NOMO-1 (cell line): ENCODE measurements around the gene DCT.
"Not testable (repeated sequence)": the region's sequence is repeated elsewhere in the genome, so short reads cannot be mapped to it uniquely, and the experiment has no call there.

Source experiments
- DNase-seq, 2 experiments: peaks; one replicate each; lab custom pipeline; 2025; ENCODE audit not compliant: unreplicated experiment in 2 of 2; lab: John Stamatoyannopoulos, UW

The DCT gene

DNA sequence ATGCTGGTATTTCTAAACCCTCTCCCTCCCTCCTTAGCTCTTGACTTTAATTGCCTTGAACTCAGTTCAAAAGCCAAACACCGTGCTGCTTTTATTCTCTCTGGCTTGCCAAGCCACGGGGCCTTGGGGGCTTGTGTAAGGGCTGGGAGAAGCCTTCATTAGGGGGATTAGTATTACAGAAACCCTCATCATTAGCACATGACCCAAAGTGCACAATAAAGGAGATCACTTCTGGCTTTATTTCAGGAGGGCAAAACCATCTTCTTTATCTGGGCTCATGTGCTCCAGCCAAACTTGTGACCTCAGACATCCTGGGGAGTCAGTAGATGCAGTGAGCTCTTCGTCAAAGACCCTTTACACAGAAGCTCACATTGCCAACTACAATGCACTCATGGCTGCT, at the start of gene DCT:
Gene DCT (minus strand): TSS at position 67 of the 400 bp plus-strand sequence. CDS start 427 bp downstream, outside the sequence.
- no peak for DNase-seq

DNA sequence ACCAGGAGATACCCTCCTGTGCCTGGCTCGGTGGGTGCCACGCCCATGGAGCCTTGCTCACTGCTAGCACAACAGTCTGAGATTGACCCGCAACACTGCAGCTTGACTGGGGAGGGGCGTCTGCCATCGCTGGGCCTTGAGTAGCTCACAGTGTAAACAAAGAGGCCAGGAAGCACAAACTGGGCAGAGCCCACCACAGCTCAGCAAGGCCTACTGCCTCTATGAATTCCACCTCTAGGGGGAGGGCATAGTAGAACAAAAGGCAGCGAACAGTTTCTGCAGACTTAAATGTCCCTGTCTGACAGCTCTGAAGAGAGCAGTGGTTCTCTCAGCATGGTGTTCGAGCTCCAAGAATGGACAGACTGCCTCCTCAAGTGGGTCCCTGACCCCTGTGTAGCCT, 47.5 kb upstream of the DCT start:
- DNase-seq, result not testable (repeated sequence)

DNA sequence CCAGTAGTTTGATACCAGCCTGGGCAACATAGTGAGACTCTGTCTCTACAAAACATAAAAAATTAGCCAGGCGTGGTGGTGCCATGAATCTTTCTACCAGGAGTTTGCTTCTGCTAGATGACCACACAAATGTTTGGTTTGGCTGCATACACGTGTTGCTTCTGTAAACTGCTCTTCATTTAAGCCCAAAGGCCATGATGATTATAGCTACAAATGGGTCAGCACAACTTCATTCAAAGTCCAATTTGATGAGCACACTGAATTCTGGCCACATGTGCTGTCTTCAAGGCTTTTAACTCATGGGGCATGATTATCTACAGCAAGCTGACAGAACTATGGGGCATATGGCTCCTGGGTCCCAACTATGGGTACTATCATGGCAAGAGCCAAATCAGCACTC, 46.3 kb upstream of the DCT start:
- no peak for DNase-seq

DNA sequence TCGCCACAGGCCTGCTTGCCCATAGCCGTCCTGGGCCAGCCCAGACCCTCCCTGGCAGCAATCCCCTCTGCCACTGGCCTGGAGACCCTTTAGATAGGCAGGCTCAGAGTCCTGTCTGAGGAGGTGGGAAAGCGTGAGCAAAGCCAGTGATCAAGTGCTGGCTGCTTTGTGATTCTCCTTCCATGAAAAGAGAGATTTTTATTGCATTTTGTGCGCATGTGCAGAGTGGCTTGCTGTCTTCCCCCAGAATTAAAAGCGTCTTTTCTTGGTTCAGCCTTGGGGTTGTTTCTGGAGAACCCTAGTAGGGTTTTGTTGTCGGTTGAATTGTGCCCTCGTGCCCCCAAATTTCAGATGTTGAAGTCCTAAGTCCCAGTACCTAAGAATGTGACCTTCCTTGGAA, 44.9 kb upstream of the DCT start:
- DNase-seq, result no peak

DNA sequence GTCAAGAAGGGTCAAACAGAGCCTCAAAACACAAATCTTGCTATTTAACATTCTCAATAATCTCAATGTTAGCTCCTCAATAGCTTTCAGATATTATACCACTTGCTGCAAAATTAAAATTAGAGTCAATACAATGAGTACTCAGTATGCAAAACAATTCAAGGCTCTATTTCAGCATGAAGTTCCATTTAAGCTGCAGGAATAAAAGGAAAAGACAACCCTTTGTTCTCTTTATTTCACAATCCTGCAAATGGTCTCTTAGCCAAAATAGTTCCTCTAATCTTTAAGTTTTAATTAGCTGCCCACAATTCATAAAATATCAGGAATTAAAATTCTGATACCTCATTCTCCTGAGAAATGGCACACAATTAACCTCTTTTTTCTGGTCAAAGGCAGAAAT, 40.5 kb upstream of the DCT start:
- no peak for DNase-seq

DNA sequence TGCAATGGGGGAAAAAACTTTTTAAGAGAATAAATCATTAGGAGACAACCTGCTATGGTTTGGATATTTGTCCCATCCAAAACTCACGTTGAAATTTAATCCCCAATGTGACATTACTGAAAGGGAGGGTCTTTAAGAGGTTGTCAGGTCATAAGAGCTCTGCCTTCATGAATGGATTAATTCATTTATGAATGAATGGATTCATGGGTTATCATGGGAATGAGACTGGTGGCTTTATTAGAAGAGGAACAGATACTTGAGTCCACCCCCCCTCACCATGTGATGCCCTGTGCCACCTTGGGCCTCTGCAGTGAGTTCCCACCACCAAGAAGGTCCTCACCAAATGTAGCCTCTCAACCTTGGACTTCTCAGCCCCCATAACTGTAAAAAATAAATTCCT, 37.0 kb upstream of the DCT start:
- no peak for DNase-seq

DNA sequence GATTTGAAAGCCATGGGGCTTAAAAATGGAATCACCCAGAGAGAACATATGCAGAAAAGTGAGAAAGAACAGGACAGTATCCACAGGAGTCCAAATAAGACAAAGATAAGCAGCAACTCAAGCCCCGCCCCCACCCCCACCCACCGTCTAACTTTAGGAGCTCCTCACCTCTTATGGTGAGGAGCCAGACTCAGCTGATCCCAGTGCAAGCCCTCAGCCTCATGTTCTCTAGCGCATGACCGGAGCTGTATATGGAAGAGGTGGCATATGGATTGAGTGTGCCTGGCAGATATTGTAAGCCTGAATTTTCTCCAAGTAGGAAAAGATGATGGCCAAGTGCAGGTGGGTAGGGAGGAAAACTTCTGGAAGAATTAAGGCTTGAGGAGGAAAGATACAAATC, 36.4 kb upstream of the DCT start:
- DNase-seq, result no peak

DNA sequence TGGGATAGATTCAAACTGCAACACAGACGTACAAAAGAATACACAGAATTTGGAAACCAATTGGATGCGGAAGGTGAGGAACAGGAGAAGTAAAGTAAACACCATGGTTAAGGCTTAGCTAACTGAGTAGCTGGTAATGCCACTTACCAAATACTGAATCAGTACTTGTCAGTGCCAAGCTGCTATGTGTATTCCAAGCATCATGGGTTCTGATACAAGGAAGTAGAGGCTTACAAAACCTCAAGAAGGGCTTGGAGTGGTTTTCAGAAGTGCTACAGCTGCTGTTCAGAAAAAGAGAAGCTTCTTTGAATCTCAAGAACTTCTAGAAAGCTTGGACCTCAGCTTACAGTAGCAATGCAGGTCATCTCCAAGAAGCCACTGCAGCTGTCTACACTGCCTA, 35.9 kb upstream of the DCT start:
- peak in 1 of 2 experiments; percentile 1 for DNase-seq

DNA sequence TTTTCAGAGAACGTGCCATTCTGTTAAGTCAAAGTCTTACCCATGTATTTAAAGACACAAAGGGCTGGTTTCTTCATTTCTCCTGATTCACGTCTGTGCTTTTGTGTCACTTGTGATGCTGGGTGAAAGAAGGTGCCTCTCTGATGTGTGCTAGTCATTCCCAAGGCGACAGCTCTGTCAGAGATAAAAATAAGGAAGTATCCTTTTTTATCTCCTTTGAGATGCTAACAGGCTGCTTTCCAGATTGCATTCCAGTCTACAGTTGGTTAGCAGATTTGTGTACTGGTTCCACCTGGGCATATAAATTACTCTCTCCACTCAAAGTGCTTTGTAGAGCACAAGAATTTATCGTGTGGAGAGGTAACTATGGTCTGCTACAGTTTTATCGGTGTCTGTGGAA, 33.5 kb upstream of the DCT start:
- DNase-seq, result no peak

DNA sequence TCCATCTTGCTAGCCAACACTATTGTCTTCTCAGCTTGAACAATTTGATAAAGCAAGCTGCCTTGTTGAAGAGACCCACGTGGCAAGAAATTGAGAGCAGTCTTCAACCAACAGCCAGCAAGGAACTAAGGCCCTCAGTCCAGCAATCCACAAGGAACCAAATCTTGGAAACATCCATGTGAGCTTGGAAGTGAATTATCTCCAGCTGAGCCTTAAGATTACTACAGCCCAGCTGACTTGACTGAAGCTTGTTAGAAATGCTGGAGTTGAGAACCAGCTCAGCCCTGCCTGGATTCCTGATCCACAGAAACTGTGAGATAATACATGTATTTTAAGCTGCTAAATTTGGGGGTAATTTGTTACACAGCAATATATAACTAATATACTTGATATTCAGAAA, 26.2 kb upstream of the DCT start:
- DNase-seq, result no peak

DNA sequence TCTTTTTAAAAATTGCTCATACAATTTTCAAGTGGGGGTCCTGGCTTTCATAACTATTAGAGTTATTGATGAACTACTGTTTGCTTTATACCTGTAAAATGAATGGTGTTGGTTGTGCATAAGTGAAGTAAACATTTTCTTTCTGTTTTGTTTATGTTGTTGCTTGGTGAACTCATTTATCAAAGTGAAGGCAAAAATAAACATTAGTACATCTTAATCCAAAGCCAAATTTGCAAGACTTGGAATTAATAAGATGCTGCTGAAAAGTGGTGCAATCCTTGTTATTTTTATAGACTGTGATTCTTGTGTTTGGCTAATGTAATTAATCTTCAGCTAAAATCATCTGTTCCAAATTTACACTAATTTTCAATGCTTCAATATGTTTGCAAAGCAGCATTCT, 24.4 kb upstream of the DCT start:
- no peak for DNase-seq

DNA sequence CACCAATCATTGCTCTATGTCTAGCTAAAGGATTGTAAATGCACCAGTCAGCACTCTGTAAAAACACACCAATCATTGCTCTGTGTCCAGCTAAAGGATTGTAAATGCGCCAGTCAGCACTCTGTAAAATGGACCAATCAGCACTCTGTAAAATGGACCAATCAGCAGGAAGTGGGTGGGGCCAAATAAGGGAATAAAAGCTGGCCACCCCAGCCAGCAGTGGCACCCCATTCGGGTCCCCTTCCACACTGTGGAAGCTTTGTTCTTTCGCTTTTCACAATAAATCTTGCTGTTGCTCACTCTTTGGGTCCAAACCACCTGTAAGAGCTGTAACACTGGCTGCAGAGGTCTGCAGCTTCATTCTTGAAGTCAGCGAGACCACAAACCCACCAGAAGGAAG, 19.3 kb upstream of the DCT start:
- DNase-seq, result not testable (repeated sequence)

DNA sequence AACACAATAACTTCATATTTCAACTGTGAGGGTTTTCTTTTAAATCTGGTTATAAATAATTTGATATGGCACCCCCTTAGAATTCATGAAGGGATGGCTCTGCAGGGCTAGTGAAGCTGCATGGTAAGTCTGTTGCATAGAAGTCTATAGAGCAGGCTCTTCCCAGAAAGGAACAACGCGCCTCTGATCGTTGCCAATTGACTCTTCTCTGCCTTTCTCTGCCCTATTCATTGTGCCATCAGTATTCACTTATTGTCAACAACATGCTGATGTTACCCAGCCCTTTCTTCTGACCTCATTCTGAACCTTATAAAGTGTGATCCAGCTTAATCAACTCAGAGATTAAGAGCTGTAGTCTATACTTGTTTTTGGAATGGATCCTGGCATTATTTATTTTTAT, 16.3 kb upstream of the DCT start:
- DNase-seq, result no peak

DNA sequence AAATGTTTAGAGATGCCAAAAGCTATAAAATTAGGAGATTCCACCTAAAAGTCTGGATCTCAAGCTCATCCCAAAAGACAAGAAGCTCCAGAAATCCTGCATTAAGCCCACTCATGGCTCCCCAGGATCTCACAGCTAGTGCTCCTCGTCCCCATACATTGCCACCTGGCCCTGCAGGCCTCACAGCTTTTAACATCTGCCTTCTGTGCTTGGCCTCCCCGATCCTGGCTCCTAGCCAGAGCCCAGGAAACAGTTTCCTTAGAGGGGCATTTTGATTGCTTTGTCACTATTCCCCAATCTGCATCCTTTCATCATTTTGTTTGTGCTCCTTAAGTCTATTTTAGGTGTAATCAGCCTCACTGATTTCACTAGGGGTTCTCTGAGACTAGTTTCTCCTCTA, 14.5 kb upstream of the DCT start:
- no peak for DNase-seq

DNA sequence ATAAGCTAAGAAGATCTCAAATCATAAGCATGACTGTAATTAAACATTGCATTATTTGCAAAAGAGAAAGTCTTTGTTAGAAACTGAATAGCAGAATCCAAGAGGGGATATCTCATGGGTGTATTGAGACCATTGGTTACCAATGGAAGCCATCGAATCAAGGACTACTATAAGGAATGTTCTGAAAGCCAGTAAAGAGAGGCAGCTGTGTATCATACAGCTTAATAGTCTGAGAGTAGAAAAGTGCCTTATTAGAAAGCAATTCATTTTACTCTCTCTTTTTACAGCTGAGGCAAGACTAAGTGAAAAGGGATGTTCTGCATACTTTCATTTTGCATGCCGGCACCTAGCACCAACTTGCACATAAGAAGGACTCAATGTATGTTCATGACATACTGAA, 7.6 kb upstream of the DCT start:
- no peak for DNase-seq

DNA sequence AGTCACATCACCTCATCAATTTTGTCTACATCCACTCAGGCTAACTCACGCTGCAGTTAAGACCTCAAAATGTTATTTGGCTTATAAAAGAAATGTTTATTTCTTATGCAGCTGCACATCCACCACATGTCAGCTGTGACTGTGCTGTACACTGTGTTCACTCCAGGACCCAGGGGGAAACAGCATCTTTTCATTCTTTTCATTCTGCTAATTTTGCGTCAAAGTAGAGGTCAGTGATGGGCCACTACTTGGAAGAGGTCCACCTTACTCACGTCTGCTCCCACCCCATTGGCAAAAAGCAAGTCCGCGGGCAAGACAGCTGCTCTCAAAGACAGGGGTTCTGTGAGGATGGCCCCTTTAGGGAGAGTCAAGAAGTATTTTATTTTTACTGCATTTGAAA, 4.5 kb upstream of the DCT start:
- no peak for DNase-seq

DNA sequence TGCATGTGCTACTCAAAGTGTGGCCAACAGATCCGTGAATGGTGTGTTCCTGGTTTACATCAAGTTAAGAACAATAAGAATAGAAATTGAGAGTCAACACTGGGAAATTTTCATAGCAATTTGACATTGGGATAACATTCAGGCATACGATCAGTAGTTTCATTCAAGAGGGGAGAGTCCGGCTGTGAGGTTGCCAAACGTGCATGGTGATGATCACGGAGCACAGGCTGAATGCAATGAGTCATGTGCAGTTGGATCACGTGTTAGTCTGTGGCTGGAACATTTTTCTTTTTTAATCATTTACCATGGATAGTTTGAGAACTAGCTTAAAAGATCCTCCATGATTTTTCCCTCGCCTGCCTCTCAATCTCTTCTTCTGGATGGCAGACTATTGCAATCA, 2.5 kb upstream of the DCT start:
- DNase-seq, result no peak

DNA sequence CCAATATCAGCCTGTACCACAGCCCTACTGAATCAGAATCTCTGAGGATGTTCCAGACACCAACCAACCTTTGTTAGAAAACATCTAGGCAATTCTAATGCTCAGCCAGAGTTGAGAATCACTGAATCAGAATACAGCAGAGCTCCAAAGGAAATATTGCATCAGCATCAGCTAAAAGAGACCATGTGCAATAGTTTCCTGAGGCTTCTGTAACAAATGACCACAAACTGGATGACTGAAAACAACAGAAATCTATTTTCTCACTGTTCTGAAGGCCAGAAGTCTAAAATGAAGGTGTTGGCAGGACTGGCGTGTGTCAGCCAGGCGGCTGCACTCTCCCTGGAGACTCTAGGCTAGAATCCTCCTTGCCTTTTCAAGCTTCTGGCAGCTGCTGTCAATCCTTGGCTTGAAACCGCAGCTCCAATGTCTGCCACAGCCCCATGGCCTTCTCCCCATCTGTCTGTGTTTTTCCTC, 1.2 kb upstream of the DCT start:
- peak; percentile 58 to 85 for DNase-seq

DNA sequence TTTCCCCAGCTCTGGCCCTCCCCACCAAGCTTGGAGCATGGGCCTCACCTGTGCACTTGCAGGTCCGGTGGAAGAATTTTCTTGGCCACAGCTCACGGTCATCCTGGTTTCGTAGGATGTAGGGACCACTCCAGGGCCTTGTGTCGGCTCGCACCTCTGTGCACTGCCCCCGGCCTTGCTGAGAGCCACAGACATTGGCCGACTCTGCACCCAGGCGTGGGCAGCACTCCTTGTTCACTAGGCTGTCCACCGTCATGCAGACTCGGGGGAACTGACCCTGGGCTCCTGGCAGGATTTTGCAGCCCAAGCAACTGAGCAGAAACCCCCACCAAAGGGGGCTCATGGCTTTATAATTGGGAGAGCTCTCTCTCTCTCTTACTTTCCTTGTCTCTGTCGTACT, 569 bp downstream of the DCT start:
- no peak for DNase-seq

DNA sequence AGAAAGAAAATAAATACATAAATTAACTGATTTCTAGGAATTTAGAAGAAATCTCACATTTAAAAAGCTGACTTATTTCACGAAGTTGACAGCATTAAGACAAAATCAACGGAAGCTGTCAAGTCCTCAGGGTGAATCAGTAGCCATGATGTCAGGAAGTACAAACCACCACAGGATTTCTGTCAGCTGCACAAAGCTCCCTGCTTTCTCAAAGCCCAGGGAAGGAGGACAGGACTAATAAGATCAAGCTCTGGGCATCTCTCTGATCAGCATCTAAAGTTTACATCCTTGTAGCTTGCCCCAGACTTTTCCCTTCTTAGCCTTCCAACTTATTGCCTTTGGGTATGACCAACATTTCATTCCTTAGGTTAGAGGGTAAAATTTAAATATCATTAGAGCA, 9.4 kb downstream of the DCT start:
- no peak for DNase-seq

DNA sequence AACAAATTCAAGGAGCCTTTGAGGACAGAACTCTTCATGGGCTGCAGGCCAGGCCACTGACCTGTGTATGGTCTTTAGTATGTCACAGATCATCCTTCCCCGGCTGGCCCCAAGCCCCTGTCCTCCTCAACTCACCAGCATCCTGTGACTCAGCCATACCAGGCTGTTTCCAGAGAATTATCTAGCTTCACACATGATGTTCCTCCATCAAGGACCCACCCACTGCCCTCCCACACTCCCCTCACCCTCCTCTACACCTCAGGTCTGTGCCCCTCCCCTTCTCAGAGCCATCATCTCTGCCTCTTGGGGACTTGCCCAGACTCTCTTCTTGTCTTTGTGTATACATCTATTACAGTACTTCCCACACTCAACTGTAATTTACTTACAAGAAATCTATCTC, 14.7 kb downstream of the DCT start:
- no peak for DNase-seq

DNA sequence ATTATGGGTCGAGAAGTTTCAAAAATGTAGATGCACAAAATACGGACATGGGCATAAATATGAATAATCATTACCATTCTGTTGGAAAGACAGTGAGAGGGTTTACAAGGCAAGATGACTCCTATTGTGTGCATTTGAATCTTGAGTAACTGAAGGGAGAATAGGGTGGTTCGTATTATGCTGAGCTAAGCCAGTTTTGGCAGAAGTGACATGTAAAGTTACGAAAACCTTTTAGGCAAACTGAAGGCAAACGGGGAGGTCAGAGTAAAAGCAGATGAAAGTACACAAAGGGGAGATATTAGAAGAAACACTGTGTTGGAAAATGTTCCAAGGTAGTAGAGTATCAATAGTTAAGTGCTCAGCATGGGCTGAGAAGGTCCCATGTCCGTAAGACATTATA, 16.8 kb downstream of the DCT start:
- DNase-seq, result no peak

DNA sequence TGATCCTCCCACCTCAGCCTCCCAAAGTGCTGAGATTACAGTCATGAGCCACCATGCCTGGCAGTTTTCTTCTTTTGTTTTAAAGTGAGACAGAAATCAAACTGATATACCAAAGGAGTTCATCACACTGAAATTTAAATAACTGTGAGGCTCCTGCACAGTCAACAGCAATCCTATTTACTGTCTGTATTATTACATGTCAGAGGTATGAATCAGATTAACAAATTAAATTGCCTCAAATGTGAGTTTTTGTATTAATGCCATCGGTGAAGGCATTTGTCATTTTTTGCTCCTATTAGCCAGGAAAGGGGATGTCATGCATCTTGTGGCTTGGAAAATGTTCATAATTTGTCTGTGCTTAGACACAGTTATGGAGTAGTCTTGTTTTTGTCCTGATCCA, 20.4 kb downstream of the DCT start:
- DNase-seq, result no peak

DNA sequence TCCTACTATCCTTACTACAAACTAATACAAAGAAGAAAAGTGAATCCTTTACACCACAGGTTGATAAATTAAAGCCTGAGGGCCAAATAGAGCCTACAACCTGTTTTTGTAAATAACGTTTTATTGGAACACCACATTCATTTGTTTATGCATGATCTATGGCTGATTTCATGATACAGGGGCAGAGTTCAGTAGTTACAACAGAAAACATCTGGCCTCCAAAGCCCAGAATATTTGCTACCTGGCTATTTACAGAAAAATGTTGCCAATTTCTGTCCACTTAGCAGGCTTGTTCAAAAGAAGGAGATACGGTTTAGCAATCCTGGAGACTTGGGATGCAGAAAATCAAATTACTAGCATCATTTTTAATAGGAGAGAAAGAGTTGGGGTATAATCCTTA, 24.1 kb downstream of the DCT start:
- no peak for DNase-seq
